Measurements from ENCODE around the gene ANKRD7. TPM values are rescaled to one million over a fixed set of nuclear protein-coding genes. Genes with fewer than 3 reads are reported as not detected.

The ANKRD7 gene
- polyA plus RNA-seq, 3 donors: not detected

GRCh38 chr7:118288098-118288497 lies 63.6 kb downstream of the ANKRD7 start:
- Mint-ChIP-seq H3K27me3 (ENCODE audit: low read depth in 3 of 3) (peaks cover 89 to 91% (median 90%) of the 10 kb centered on the region in 3 donors), H3K4me3 (peak overlapping the region in 1 of 2 donors; percentile 69), H3K4me1 (peaks cover 17% of the 10 kb centered on the region), H3K36me3 (peaks cover 11 to 14% of the 10 kb centered on the region in 2 donors), H3K9me3 (peaks cover 20 to 51% (median 43%) of the 10 kb centered on the region in 7 donors), H3K27ac (no peak overlapping the region)
- peaks cover 0 to 8% of the 10 kb centered on the region in 2 donors for H3K36me3 ChIP-seq (replicated peaks in 1 of 2; ENCODE audit: control insufficient read depth in 1 of 2, insufficient read depth in 2 of 2, low read length in 2 of 2)
- intact Hi-C loops (cut with micrococcal nuclease): no loop called here
- no peak overlapping the region for H3K27ac ChIP-seq (ENCODE audit: low read depth in 1 of 2, low read length in 2 of 2)
- no peaks in the 10 kb centered on the region for H3K79me2 ChIP-seq (ENCODE audit: insufficient read depth, low read length)
- H4K20me1 ChIP-seq (ENCODE audit: insufficient read depth, low read length): peaks cover 11% of the 10 kb centered on the region
- peaks cover 89 to 95% of the 10 kb centered on the region in 2 donors for H3K27me3 ChIP-seq (ENCODE audit: control insufficient read depth in 2 of 2, insufficient read depth in 2 of 2, low read length in 2 of 2)
- H3K9me3 ChIP-seq (replicated peaks in 1 of 2; ENCODE audit: control insufficient read depth in 1 of 2, insufficient read depth in 1 of 2, low read length in 2 of 2): peaks cover 23 to 55% of the 10 kb centered on the region in 2 donors
- no peak overlapping the region for H2AFZ ChIP-seq (ENCODE audit: insufficient read depth, low read depth, low read length, poor library complexity, severe bottlenecking)
- DNase-seq: peak in 2 of 3 donors; percentile 24 to 50
- peak overlapping the region in 1 of 3 experiments; percentile 21 for H3K4me3 ChIP-seq (replicated peaks in 1 of 3; ENCODE audit: low read depth in 2 of 3, low read length in 3 of 3)
- no peak for TF ChIP-seq CTCF (IDR thresholded peaks at IDR 0.05)
- H3K4me1 ChIP-seq (ENCODE audit: control insufficient read depth in 1 of 2, insufficient read depth in 2 of 2, low read length in 2 of 2): peaks cover 10 to 15% of the 10 kb centered on the region in 2 donors
- no peak overlapping the region for H3K9ac ChIP-seq (ENCODE audit: insufficient read depth, low read length, poor library complexity, severe bottlenecking)
- H3K4me2 ChIP-seq (replicated peaks; ENCODE audit: extremely low read depth, low read length, poor library complexity, severe bottlenecking): peak overlapping the region; percentile 47

- Mint-ChIP-seq H3K9me3 (peaks cover 20 to 54% (median 43%) of the 10 kb centered on the region in 7 donors), H3K4me3 (peak overlapping the region in 1 of 2 donors; percentile 81), H3K4me1 (peaks cover 17% of the 10 kb centered on the region), H3K27me3 (ENCODE audit: low read depth in 3 of 3) (peaks cover 91 to 93% (median 92%) of the 10 kb centered on the region in 3 donors), H3K36me3 (peaks cover 11 to 14% of the 10 kb centered on the region in 2 donors), H3K27ac (peak overlapping the region in 1 of 7 donors; percentile 50)
- no peak for TF ChIP-seq CTCF (IDR thresholded peaks at IDR 0.05)
- Histone ChIP-seq H3K4me1 (ENCODE audit: control insufficient read depth in 1 of 2, insufficient read depth in 2 of 2, low read length in 2 of 2) (peaks cover 10 to 15% of the 10 kb centered on the region in 2 donors), H3K4me3 (replicated peaks in 1 of 3; ENCODE audit: low read depth in 2 of 3, low read length in 3 of 3) (no peak overlapping the region), H3K27me3 (ENCODE audit: control insufficient read depth in 2 of 2, insufficient read depth in 2 of 2, low read length in 2 of 2) (peaks cover 90 to 95% of the 10 kb centered on the region in 2 donors), H3K79me2 (ENCODE audit: insufficient read depth, low read length) (no peaks in the 10 kb centered on the region), H3K9me3 (replicated peaks in 1 of 2; ENCODE audit: control insufficient read depth in 1 of 2, insufficient read depth in 1 of 2, low read length in 2 of 2) (peaks cover 23 to 49% of the 10 kb centered on the region in 2 donors), H3K4me2 (replicated peaks; ENCODE audit: extremely low read depth, low read length, poor library complexity, severe bottlenecking) (no peak overlapping the region), H2AFZ (ENCODE audit: insufficient read depth, low read depth, low read length, poor library complexity, severe bottlenecking) (no peak overlapping the region), H3K36me3 (replicated peaks in 1 of 2; ENCODE audit: control insufficient read depth in 1 of 2, insufficient read depth in 2 of 2, low read length in 2 of 2) (peaks cover 0 to 8% of the 10 kb centered on the region in 2 donors), H4K20me1 (ENCODE audit: insufficient read depth, low read length) (peaks cover 11% of the 10 kb centered on the region), H3K27ac (ENCODE audit: low read depth in 1 of 2, low read length in 2 of 2) (no peak overlapping the region), H3K9ac (ENCODE audit: insufficient read depth, low read length, poor library complexity, severe bottlenecking) (no peak overlapping the region)
- peak in 1 of 3 donors; percentile 30 for DNase-seq
- intact Hi-C loops (cut with micrococcal nuclease): no loop called here
Observed at GRCh38 chr7:118289476-118289875, 65.0 kb downstream of the ANKRD7 start.

Other genes with a start within 250 kb of the ANKRD7 start
- gene LSM8, start 40.5 kb upstream of the ANKRD7 start, polyA plus RNA-seq: 10 to 100 TPM; 23.4 to 42.6 (median 32.5) TPM

Data from CD14-positive monocyte (primary cell).